Thyroid gland (tissue), 4 donors: Measurements from ENCODE around the gene NGEF. TPM values are rescaled to one million over a fixed set of nuclear protein-coding genes. Genes with fewer than 3 reads are reported as not detected.

ENCODE experiments used
- DNase-seq, 2 donors: peaks; one replicate each; pipeline ENCODE4 v3.0.0-alpha.2; 2019
- H3K27ac ChIP-seq, 3 donors: fragments of 200-600 bp; sonication (generic); 1 replicate in 2 of 3; 2 replicates in 1 of 3; pipeline ENCODE4 v1.5.1; 2016 to 2019; ENCODE audit warnings: mild to moderate bottlenecking in 1 of 3, moderate library complexity in 1 of 3
- H3K27me3 ChIP-seq: fragments of 200-600 bp; sonication (generic); one replicate; pipeline ENCODE4 v1.5.1; 2019
- H3K36me3 ChIP-seq, 2 donors: fragments of 200-600 bp; sonication (generic); one replicate each; pipeline ENCODE4 v1.5.1; 2016 to 2019
- H3K4me1 ChIP-seq, 2 donors: fragments of 200-600 bp; sonication (generic); one replicate each; pipeline ENCODE4 v1.5.1; 2017 to 2019
- H3K4me3 ChIP-seq, 3 donors: fragments of 200-600 bp; sonication (generic); replicated peaks in 1 of 3; 1 replicate in 2 of 3; 2 replicates in 1 of 3; pipeline ENCODE4 v1.5.1; 2016; ENCODE audit warnings: mild to moderate bottlenecking in 1 of 3
- H3K9me3 ChIP-seq: fragments of 200-600 bp; sonication (generic); one replicate; pipeline ENCODE4 v1.5.1; 2017
- POLR2A ChIP-seq, 2 donors: fragments of 450-650 bp; IDR thresholded peaks; one replicate each; pipeline ENCODE4 v1.6.1; 2017; ENCODE audit warnings: antibody characterized with exemption in 2 of 2, mild to moderate bottlenecking in 2 of 2, moderate library complexity in 1 of 2
- WGBS, 2 donors: methylation state at CpG; one replicate each; pipeline ENCODE4 v1.1.5; 2017; 5-methylcytosine and 5-hydroxymethylcytosine counted together
- intact Hi-C: fragments of 100-400 bp; cut with DNase I; formaldehyde crosslinking; loops from one replicate; pipeline ENCODE4 v1.15.1; 2023
- total RNA-seq, 4 donors: library from RNA; depleted of rRNA; stranded (reverse); fragments of >200 nt; gene quantifications; one replicate each; pipeline ENCODE4 v1.2.3, GENCODE V29; 2016
- TF ChIP-seq, protein P1 (sequence below), 6 experiments: fragments of 200-600 bp in 3 of 6; fragments of 450-650 bp in 3 of 6; sonication (generic) in 3 of 6; IDR thresholded peaks; one replicate each; pipeline ENCODE4 v1.5.1; 2016 to 2019; ENCODE audit warnings: antibody characterized with exemption in 6 of 6, mild to moderate bottlenecking in 2 of 6, inconsistent platforms in 1 of 6, moderate library complexity in 1 of 6

NGEF gene
- total RNA-seq, 4 donors from 2014 or later = 0.11 to 2.1 TPM; not detected in 2

DNA sequence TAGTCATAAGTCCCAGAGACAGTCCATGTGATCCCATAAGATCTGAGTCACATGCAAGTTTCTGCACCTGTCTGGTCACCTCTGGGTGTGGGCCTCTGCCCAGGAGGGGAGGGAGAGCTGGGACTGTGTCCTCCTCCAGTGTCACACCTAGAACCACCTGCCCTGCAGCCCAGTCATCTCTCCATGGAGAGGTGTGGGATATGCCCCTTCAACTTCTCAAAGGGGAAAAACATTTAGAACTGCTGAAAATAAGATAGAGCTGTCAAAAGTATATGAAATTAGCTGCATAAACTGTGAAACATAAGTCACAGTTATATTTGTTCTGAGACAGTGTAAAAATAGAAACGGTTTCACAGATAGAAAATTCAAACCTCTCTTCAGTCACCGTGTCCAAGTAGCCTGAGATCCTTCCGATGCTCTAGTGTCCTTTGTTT lies 55.4 kb downstream of the NGEF start:
- no peak overlapping the region for H3K27ac ChIP-seq
- intact Hi-C loops = no loop called here

DNA sequence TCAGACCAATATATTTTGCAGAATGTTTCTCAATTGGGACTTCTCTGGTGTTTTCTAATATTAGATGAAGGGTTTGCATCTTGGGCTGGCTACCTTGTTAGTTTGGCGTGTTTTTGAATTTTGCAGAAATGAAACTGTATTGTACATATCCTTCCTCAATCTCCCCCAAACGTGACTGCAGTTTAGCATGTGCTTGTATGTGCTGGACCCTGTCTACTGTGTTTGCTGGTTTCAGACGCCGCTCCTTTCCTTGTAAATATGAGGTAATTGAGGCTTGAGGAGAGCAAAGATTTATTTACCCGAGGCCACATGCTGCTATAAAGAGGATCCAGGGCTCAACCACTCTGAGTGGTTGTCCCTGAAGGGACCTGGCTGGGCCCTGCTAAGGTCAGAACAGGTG lies 57.2 kb downstream of the NGEF start:
- no peak for DNase-seq
- Histone ChIP-seq H3K9me3 (no peaks in the 10 kb centered on the region), H3K4me3 (no peak overlapping the region), H3K27me3 (no peaks in the 10 kb centered on the region), H3K27ac (no peak overlapping the region), H3K36me3 (no peaks in the 10 kb centered on the region), H3K4me1 (no peaks in the 10 kb centered on the region)
- WGBS, 2 donors = 66 to 87% methylated on average over 5 of the region's 5 CpGs
- intact Hi-C loops = no loop called here
- no peak for TF ChIP-seq POLR2A (IDR thresholded peaks at IDR 0.05)
- TF ChIP-seq, protein P1, sequence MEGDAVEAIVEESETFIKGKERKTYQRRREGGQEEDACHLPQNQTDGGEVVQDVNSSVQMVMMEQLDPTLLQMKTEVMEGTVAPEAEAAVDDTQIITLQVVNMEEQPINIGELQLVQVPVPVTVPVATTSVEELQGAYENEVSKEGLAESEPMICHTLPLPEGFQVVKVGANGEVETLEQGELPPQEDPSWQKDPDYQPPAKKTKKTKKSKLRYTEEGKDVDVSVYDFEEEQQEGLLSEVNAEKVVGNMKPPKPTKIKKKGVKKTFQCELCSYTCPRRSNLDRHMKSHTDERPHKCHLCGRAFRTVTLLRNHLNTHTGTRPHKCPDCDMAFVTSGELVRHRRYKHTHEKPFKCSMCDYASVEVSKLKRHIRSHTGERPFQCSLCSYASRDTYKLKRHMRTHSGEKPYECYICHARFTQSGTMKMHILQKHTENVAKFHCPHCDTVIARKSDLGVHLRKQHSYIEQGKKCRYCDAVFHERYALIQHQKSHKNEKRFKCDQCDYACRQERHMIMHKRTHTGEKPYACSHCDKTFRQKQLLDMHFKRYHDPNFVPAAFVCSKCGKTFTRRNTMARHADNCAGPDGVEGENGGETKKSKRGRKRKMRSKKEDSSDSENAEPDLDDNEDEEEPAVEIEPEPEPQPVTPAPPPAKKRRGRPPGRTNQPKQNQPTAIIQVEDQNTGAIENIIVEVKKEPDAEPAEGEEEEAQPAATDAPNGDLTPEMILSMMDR (IDR thresholded peaks at IDR 0.05) = no peak

More for the DNA sequence above, 55.4 kb downstream of the NGEF start:
- 68 to 72% methylated on average over 3 of the region's 3 CpGs for WGBS, 2 donors
- no peak for DNase-seq
- Histone ChIP-seq H3K4me1 (no peaks in the 10 kb centered on the region), H3K9me3 (no peaks in the 10 kb centered on the region), H3K36me3 (no peaks in the 10 kb centered on the region), H3K27me3 (no peaks in the 10 kb centered on the region), H3K4me3 (no peak overlapping the region)
- TF ChIP-seq POLR2A (IDR thresholded peaks at IDR 0.05) = no peak
- TF ChIP-seq, protein P1 (IDR thresholded peaks at IDR 0.05) = no peak

DNA sequence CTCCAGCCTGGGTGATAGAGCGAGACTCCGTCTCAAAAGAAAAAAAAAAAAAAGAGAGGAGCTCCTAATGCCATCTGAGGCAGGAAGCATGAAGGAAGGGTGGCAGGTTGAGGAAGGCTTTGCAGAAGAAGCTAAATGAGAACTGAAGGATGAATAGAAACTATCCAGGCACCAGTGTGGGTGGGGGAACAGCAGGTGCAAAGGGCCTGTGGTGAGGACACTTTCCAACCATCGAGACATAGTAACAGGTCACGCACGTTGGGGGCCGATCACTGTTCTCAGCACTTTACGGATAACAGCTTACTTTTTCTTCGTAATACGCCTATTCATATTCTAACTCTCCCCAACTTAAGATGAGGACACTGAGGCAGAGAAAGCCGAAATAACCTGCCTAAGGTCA lies 58.4 kb downstream of the NGEF start:
- H3K4me1 ChIP-seq = no peaks in the 10 kb centered on the region
- intact Hi-C loops = no loop called here
- WGBS, 2 donors = 94 to 96% methylated on average over 10 of the region's 10 CpGs

DNA sequence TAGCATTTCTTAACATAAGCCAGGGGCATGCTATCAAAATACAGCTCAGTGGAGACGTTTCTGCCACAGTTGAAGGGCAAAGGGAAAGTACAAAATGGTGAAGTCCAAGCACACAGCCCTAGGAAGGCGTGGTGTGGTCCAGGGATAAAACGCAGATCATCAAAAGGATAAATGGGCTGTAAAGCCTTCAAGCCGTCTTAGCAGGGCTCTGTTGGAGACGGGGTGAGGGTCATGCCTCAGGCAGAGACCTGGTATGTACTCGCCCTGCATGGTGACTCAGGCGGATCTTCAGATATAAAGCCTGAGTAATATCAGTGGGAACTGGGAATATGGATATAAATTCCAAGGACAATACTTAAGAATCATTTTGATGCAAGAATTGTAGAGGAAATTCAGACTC lies 61.2 kb downstream of the NGEF start:
- Histone ChIP-seq H3K27me3 (no peaks in the 10 kb centered on the region), H3K27ac (no peak overlapping the region), H3K4me3 (no peak overlapping the region), H3K9me3 (no peaks in the 10 kb centered on the region), H3K4me1 (no peaks in the 10 kb centered on the region), H3K36me3 (no peaks in the 10 kb centered on the region)
- intact Hi-C loops = no loop called here
- WGBS, 2 donors = 59 to 61% methylated on average over 7 of the region's 7 CpGs
- TF ChIP-seq POLR2A (IDR thresholded peaks at IDR 0.05) = no peak
- TF ChIP-seq, protein P1 (IDR thresholded peaks at IDR 0.05) = no peak
- no peak for DNase-seq

More for the DNA sequence above, 58.4 kb downstream of the NGEF start:
- Histone ChIP-seq H3K9me3 (no peaks in the 10 kb centered on the region), H3K36me3 (no peaks in the 10 kb centered on the region), H3K27ac (no peak overlapping the region), H3K4me3 (no peak overlapping the region), H3K27me3 (no peaks in the 10 kb centered on the region)
- TF ChIP-seq POLR2A (IDR thresholded peaks at IDR 0.05) = no peak
- TF ChIP-seq, protein P1 (IDR thresholded peaks at IDR 0.05) = no peak
- DNase-seq = no peak

DNA sequence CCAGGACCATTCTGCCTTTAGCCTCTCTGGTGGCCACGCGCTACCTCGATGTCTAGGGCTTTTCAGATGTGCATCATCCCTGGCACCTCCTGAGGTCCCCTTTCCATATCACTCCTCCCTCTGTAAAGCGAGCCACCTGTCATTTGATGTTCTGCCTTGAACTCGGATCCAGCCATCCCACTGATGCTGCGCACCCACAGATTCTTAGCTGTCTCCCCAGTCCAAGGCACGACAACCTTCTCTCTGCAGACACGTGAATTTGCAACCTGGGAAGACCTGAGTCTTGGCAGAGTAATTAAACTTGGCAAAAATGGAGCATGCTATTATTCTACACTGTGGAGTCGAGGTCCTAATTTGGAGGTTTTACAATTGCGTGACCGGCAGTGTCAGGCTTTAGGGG lies 61.9 kb downstream of the NGEF start:
- no peak for DNase-seq
- WGBS, 2 donors = 90 to 93% methylated on average over 11 of the region's 11 CpGs
- no peaks in the 10 kb centered on the region for H3K27me3 ChIP-seq
- intact Hi-C loops = no loop called here
- H3K4me3 ChIP-seq = no peak overlapping the region
- no peaks in the 10 kb centered on the region for H3K9me3 ChIP-seq
- H3K27ac ChIP-seq = no peak overlapping the region
- no peaks in the 10 kb centered on the region for H3K36me3 ChIP-seq
- TF ChIP-seq, protein P1 (IDR thresholded peaks at IDR 0.05) = no peak
- no peaks in the 10 kb centered on the region for H3K4me1 ChIP-seq
